ENCODE results near the gene SLC30A1.
"Not testable (repeated sequence)": the region's sequence is repeated elsewhere in the genome, so short reads cannot be mapped to it uniquely, and the experiment has no call there.

The SLC30A1 gene, protein sequence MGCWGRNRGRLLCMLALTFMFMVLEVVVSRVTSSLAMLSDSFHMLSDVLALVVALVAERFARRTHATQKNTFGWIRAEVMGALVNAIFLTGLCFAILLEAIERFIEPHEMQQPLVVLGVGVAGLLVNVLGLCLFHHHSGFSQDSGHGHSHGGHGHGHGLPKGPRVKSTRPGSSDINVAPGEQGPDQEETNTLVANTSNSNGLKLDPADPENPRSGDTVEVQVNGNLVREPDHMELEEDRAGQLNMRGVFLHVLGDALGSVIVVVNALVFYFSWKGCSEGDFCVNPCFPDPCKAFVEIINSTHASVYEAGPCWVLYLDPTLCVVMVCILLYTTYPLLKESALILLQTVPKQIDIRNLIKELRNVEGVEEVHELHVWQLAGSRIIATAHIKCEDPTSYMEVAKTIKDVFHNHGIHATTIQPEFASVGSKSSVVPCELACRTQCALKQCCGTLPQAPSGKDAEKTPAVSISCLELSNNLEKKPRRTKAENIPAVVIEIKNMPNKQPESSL

DNA sequence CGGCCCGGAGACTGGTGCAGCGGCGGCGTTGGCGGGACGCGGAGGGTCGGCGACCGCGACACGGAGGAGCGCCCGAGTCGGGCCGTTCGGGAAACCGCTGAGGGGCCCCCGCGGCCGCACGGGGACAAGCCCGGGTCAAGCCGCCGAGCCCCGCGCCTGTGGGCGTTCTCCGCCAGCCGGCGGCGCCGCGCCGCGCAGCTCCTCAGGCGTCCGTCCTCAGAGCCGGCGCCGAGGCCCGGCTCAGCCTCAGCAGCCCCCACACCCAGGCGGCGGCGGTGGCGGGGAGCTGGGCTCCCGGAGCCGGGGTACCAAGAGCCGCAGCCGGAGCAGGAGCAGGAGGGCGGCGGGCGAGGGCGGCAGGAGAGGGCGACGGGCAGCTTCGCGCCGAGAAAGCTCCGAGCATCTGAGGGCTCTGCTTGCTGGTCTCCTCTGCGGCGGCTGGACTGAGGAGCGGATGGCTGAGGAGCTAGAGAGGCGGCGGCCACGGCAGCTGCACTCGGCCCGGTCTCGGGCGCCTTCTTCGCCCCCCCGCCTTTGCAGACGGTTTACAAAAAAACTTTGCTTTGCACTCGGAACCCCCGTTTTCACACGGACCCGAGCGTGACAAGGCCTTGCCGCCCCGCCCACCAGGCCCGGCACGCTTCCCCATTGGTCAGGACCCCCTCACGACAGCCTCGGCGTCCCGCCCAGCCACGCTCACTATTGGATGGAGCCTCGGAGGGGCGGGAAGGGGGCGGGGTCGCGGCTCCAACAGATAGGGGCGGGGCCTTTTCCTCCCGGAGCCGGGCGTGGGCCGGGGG, at the start of gene SLC30A1:
Gene SLC30A1, minus strand, starts transcription at position 522 of the 800 bp plus-strand sequence. CDS start 549 bp downstream, outside the sequence.
- Histone ChIP-seq H3K4me3 (ENCODE audit: low read depth in 1 of 2, low read length in 2 of 2) (peak within 1 kb of the TSS; percentile 87 to 93), H3K27ac (ENCODE audit: low read depth, low read length) (peak within 1 kb of the TSS; percentile 91), H3K36me3 (ENCODE audit: control insufficient read depth in 1 of 2, insufficient read depth in 2 of 2, low read length in 2 of 2) (peaks cover 6 to 12% of the 10 kb centered on the region in 2 donors), H3K4me1 (ENCODE audit: control insufficient read depth in 1 of 2, insufficient read depth in 2 of 2, low read length in 2 of 2) (peaks cover 32 to 36% of the 10 kb centered on the region in 2 donors), H3K9ac (ENCODE audit: low read depth in 1 of 2, low read length in 2 of 2) (peak within 1 kb of the TSS; percentile 83 to 96), H3K9me3 (ENCODE audit: control insufficient read depth in 1 of 2, low read length in 2 of 2) (no peaks in the 10 kb centered on the region), H3K27me3 (ENCODE audit: control insufficient read depth in 1 of 2, insufficient read depth in 2 of 2, low read length in 2 of 2) (no peaks in the 10 kb centered on the region)

DNA sequence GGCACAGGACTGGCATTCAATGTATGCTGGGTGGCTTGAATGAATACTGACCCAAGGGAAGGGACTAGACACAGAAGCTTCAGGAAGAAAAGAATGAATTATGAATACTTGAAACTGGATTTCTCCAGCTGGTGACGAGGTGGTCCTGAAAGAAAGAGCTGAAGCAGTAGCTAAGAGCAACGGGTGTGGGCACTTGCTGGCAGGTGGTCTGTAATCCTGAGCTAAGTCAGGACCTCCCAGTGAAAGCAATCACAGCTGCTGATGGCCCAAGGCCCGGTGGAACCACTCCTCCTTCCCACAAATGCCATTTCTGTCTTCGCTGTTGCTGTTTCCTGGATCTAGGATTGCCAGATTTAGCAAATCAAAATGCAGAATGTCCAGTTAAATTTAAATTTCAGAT, 49.5 kb upstream of the SLC30A1 start:
- Histone ChIP-seq H3K4me1 (ENCODE audit: control insufficient read depth in 1 of 2, insufficient read depth in 2 of 2, low read length in 2 of 2) (peaks cover 11 to 12% of the 10 kb centered on the region in 2 donors), H3K4me3 (ENCODE audit: low read depth in 1 of 2, low read length in 2 of 2) (no peak overlapping the region), H3K9ac (ENCODE audit: low read depth in 1 of 2, low read length in 2 of 2) (no peak overlapping the region), H3K36me3 (ENCODE audit: control insufficient read depth in 1 of 2, insufficient read depth in 2 of 2, low read length in 2 of 2) (no peaks in the 10 kb centered on the region), H3K27me3 (ENCODE audit: control insufficient read depth in 1 of 2, insufficient read depth in 2 of 2, low read length in 2 of 2) (no peaks in the 10 kb centered on the region), H3K9me3 (ENCODE audit: control insufficient read depth in 1 of 2, low read length in 2 of 2) (no peaks in the 10 kb centered on the region), H3K27ac (ENCODE audit: low read depth, low read length) (no peak overlapping the region)

DNA sequence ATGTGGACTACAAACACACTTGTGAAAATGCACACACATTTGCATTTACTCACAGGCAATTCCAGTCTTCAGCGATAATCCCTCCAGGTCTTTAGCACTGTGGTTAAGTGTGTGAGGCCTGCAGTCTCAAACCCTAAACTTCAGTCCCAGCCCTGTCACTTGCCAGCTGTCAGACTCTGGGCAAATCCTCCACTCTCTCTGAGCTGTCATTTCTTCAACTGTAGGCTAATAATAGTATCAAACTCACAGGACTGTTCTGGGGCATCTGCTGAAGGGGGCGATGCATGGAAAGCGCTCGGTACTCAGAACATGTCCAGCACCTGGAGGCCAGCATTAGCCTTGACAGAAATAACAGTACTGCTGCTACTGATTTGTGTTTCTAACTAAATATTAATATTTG, 48.3 kb upstream of the SLC30A1 start:
- H3K9ac ChIP-seq (ENCODE audit: low read depth in 1 of 2, low read length in 2 of 2), result no peak overlapping the region

DNA sequence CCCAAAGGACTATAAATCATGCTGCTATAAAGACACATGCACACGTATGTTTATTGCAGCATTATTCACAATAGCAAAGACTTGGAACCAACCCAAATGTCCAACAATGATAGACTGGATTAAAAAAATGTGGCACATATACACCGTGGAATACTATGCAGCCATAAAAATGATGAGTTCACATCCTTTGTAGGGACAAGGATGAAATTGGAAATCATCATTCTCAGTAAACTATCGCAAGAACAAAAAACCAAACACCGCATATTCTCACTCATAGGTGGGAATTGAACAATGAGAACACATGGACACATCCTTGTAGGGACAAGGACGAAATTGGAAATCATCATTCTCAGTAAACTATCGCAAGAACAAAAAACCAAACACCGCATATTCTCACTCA, 46.9 kb upstream of the SLC30A1 start:
- not testable (repeated sequence) for H3K9ac ChIP-seq (ENCODE audit: low read depth in 1 of 2, low read length in 2 of 2); H3K27me3 ChIP-seq (ENCODE audit: control insufficient read depth in 1 of 2, insufficient read depth in 2 of 2, low read length in 2 of 2); H3K36me3 ChIP-seq (ENCODE audit: control insufficient read depth in 1 of 2, insufficient read depth in 2 of 2, low read length in 2 of 2); H3K9me3 ChIP-seq (ENCODE audit: control insufficient read depth in 1 of 2, low read length in 2 of 2); H3K4me1 ChIP-seq (ENCODE audit: control insufficient read depth in 1 of 2, insufficient read depth in 2 of 2, low read length in 2 of 2); H3K4me3 ChIP-seq (ENCODE audit: low read depth in 1 of 2, low read length in 2 of 2); H3K27ac ChIP-seq (ENCODE audit: low read depth, low read length)

More for the DNA sequence above, 48.3 kb upstream of the SLC30A1 start:
- H3K4me1 ChIP-seq (ENCODE audit: control insufficient read depth in 1 of 2, insufficient read depth in 2 of 2, low read length in 2 of 2), result peaks cover 3 to 9% of the 10 kb centered on the region in 2 donors
- H3K27ac ChIP-seq (ENCODE audit: low read depth, low read length), result no peak overlapping the region
- H3K27me3 ChIP-seq (ENCODE audit: control insufficient read depth in 1 of 2, insufficient read depth in 2 of 2, low read length in 2 of 2), result no peaks in the 10 kb centered on the region
- no peak overlapping the region for H3K4me3 ChIP-seq (ENCODE audit: low read depth in 1 of 2, low read length in 2 of 2)
- no peaks in the 10 kb centered on the region for H3K36me3 ChIP-seq (ENCODE audit: control insufficient read depth in 1 of 2, insufficient read depth in 2 of 2, low read length in 2 of 2)
- H3K9me3 ChIP-seq (ENCODE audit: control insufficient read depth in 1 of 2, low read length in 2 of 2), result no peaks in the 10 kb centered on the region

DNA sequence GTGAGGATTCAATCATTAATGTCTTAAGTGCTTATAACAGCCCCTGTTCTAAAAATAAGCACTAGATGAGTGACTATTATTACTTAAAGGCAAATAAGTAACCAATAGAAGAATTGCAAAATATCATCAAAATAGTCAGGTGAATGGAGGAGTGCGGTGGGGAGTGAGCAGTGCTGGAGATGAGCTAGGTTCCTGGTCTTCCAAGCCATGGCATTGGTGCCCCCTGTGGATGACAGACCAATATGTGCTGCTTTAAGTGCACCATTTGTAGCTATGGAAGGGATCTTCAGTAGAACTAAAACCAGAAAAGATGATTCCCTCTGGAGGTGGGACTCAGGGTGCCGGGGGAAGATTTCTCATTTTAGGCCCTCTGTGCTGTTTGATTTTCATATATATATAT, 46.1 kb upstream of the SLC30A1 start:
- no peak overlapping the region for H3K9ac ChIP-seq (ENCODE audit: low read depth in 1 of 2, low read length in 2 of 2)
- peaks cover under 1 to 3% of the 10 kb centered on the region in 2 donors for H3K4me1 ChIP-seq (ENCODE audit: control insufficient read depth in 1 of 2, insufficient read depth in 2 of 2, low read length in 2 of 2)
- no peaks in the 10 kb centered on the region for H3K9me3 ChIP-seq (ENCODE audit: control insufficient read depth in 1 of 2, low read length in 2 of 2)
- no peak overlapping the region for H3K27ac ChIP-seq (ENCODE audit: low read depth, low read length)
- no peaks in the 10 kb centered on the region for H3K36me3 ChIP-seq (ENCODE audit: control insufficient read depth in 1 of 2, insufficient read depth in 2 of 2, low read length in 2 of 2)
- no peak overlapping the region for H3K4me3 ChIP-seq (ENCODE audit: low read depth in 1 of 2, low read length in 2 of 2)
- no peaks in the 10 kb centered on the region for H3K27me3 ChIP-seq (ENCODE audit: control insufficient read depth in 1 of 2, insufficient read depth in 2 of 2, low read length in 2 of 2)

DNA sequence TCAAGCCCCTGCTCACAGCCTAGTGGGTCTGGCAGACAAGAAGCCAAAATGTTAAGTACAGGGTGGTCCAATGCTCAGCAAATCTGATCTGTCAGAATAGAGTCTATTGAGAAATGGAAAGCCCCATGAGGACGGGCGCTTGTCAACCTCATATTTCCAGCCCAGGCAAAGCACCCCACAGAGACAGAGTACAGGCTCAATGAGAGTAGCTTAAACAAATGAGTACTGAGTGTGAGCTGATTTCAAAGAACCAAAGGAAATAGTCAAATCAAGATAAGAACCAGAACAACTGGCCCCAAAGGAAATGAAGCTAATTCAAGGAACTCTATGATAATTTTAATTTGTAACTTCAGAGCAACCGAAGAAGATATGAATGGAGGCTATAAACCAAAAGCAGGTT, 44.6 kb upstream of the SLC30A1 start:
- Histone ChIP-seq H3K9ac (ENCODE audit: low read depth in 1 of 2, low read length in 2 of 2) (no peak overlapping the region), H3K36me3 (ENCODE audit: control insufficient read depth in 1 of 2, insufficient read depth in 2 of 2, low read length in 2 of 2) (no peaks in the 10 kb centered on the region), H3K9me3 (ENCODE audit: control insufficient read depth in 1 of 2, low read length in 2 of 2) (no peaks in the 10 kb centered on the region), H3K27me3 (ENCODE audit: control insufficient read depth in 1 of 2, insufficient read depth in 2 of 2, low read length in 2 of 2) (no peaks in the 10 kb centered on the region), H3K4me1 (ENCODE audit: control insufficient read depth in 1 of 2, insufficient read depth in 2 of 2, low read length in 2 of 2) (peaks cover 0 to 3% of the 10 kb centered on the region in 2 donors), H3K27ac (ENCODE audit: low read depth, low read length) (no peak overlapping the region), H3K4me3 (ENCODE audit: low read depth in 1 of 2, low read length in 2 of 2) (no peak overlapping the region)

DNA sequence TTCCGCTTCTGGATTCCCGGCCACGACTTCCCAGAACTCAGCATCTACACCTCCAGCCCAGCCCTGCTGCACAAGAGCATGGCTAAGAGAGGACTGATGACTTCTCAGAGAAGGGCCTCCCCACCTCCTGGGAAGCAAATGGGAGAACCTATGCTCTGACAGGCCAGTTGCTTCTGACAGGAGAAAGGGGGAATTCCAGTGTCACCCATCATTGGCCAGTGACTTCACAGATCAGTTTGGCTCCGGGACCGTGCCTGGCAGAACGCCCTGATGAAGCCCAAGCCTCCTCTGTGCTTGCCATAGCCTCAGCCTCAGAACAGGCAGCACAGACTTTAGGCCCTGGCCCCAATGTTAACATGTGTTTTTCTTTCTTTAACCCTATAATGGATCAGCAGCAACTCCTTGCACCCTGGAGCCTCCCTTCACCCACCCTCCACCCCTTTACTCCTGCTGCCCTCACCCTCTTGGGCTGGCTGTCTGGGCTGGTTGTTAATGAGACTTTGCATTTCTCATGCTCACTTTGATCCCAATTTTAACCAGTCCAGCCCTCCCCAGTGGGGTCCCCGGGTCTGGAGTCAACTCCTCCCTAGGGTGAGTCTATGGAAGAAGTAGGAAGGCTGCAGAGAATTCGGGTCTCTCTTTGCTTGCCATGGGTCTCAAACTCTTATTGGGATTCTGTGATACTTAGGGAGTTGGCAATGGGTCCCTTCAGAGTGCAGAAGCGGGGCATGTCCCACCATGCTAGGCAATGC, 42.7 kb upstream of the SLC30A1 start:
- no peak overlapping the region for H3K9ac ChIP-seq (ENCODE audit: low read depth in 1 of 2, low read length in 2 of 2)
- H3K4me1 ChIP-seq (ENCODE audit: control insufficient read depth in 1 of 2, insufficient read depth in 2 of 2, low read length in 2 of 2), result peaks cover 0 to 3% of the 10 kb centered on the region in 2 donors
- H3K9me3 ChIP-seq (ENCODE audit: control insufficient read depth in 1 of 2, low read length in 2 of 2), result no peaks in the 10 kb centered on the region
- no peaks in the 10 kb centered on the region for H3K27me3 ChIP-seq (ENCODE audit: control insufficient read depth in 1 of 2, insufficient read depth in 2 of 2, low read length in 2 of 2)
- no peak overlapping the region for H3K27ac ChIP-seq (ENCODE audit: low read depth, low read length)
- H3K4me3 ChIP-seq (ENCODE audit: low read depth in 1 of 2, low read length in 2 of 2), result no peak overlapping the region
- H3K36me3 ChIP-seq (ENCODE audit: control insufficient read depth in 1 of 2, insufficient read depth in 2 of 2, low read length in 2 of 2), result no peaks in the 10 kb centered on the region

DNA sequence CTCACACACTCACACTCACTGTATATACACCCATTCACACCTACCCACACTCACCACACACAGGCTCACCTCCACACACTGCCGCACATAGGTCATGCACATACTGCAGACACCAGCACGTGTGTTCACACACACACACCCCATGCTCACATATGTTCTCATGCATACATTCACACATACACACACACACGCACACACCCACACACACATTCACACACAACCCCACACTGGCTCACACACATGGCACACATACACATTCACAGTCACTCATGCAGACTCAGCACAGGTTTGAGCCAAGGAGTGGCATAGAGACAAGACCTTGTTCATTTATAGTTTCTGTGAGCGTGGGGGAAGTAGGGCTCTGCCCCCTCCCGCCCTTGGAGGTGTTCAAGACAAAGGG, 41.1 kb upstream of the SLC30A1 start:
- Histone ChIP-seq H3K4me1 (ENCODE audit: control insufficient read depth in 1 of 2, insufficient read depth in 2 of 2, low read length in 2 of 2) (peaks cover 0 to 3% of the 10 kb centered on the region in 2 donors), H3K27ac (ENCODE audit: low read depth, low read length) (no peak overlapping the region), H3K9ac (ENCODE audit: low read depth in 1 of 2, low read length in 2 of 2) (no peak overlapping the region), H3K27me3 (ENCODE audit: control insufficient read depth in 1 of 2, insufficient read depth in 2 of 2, low read length in 2 of 2) (no peaks in the 10 kb centered on the region), H3K4me3 (ENCODE audit: low read depth in 1 of 2, low read length in 2 of 2) (no peak overlapping the region), H3K36me3 (ENCODE audit: control insufficient read depth in 1 of 2, insufficient read depth in 2 of 2, low read length in 2 of 2) (no peaks in the 10 kb centered on the region), H3K9me3 (ENCODE audit: control insufficient read depth in 1 of 2, low read length in 2 of 2) (no peaks in the 10 kb centered on the region)

DNA sequence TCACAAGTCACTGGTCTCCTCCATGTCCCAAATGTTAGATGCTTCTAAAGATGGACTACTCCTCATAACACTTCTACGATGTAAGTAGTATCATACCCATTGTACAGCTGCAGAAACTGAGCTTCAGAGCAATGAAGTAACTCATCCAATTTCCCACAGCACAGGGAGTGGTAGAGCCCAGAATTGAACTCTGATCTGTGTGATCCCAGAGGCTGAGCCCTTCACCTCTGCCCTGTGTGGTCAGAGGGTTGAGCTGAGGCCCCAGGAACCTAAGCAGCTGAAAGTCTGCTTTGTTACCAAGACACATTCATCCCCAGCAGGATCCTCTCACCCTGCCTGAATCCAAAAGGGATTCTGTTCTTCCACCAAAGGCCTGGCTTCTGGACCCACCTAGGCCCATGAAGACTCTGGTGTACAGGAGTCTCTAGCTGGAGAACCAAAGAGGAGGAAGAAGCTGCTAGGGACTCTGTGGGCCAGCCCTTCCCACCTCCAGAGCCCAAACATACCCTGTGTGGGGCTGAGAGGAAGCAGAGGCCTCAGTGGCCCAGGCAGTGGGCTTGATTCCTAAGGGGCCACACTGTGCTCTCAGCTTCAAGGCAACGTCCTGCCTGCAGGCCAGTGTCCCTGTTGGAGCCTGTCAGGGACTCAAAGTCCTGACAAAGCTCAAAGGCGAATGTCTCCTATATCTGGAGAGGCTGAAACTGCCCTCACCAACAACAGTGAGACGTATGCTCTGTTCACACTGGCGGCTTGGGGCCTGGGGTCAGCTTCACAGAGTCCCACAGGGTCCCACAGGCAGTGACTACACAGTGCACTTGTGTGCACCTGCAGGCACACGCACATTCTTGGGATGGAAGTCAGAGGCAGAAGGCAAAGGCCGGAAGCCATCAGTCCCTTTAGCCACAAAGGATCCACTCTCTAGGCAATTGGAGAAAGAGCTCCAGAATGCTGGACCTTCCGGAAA, 40.4 kb upstream of the SLC30A1 start:
- Histone ChIP-seq H3K9me3 (ENCODE audit: control insufficient read depth in 1 of 2, low read length in 2 of 2) (no peaks in the 10 kb centered on the region), H3K4me1 (ENCODE audit: control insufficient read depth in 1 of 2, insufficient read depth in 2 of 2, low read length in 2 of 2) (peaks cover 0 to 9% of the 10 kb centered on the region in 2 donors), H3K9ac (ENCODE audit: low read depth in 1 of 2, low read length in 2 of 2) (no peak overlapping the region), H3K27ac (ENCODE audit: low read depth, low read length) (no peak overlapping the region), H3K4me3 (ENCODE audit: low read depth in 1 of 2, low read length in 2 of 2) (no peak overlapping the region), H3K27me3 (ENCODE audit: control insufficient read depth in 1 of 2, insufficient read depth in 2 of 2, low read length in 2 of 2) (no peaks in the 10 kb centered on the region), H3K36me3 (ENCODE audit: control insufficient read depth in 1 of 2, insufficient read depth in 2 of 2, low read length in 2 of 2) (no peaks in the 10 kb centered on the region)
